IMR-90 (cell line): ENCODE measurements around the gene ASCL5. TPM values are rescaled to one million over a fixed set of nuclear protein-coding genes. Genes with fewer than 3 reads are reported as not detected.

Source experiments
- ATAC-seq: fragments of 200-7000 bp; cut with Tn5 transposase; 2 replicates; pipeline ENCODE4 v1.9.1; 2020; ENCODE audit warnings: low read depth, mild to moderate bottlenecking, moderate library complexity
- BruUV-seq: library from RNA; stranded (reverse); fragments of 400-500 nt; replicated peaks from 2 replicates; lab custom pipeline; 2021; lab: Mats Ljungman, UMichigan
- CTCF ChIA-PET: fragments of 300-600 bp; formaldehyde crosslinking; extraction: SDS; loops from one replicate; lab custom pipeline; 2021; ENCODE audit warnings: antibody characterized with exemption; lab: Yijun Ruan, JAX
- POLR2A ChIA-PET: fragments of 300-600 bp; sonication (Branson Sonifier 250); formaldehyde crosslinking; loops from one replicate; lab custom pipeline; 2022; ENCODE audit warnings: antibody characterized with exemption; ENCODE audit not compliant: unreplicated experiment; lab: Charles Lee
- DNase-seq: peaks from one replicate; pipeline ENCODE4 v3.0.0; 2013
- H2AFZ ChIP-seq: replicated peaks from 2 replicates; pipeline ENCODE3; 2013; ENCODE audit warnings: low read length, mild to moderate bottlenecking; ENCODE audit not compliant: poor library complexity
- H2AK5ac ChIP-seq: 2 replicates; pipeline ENCODE4 v1.6.1; 2013; ENCODE audit warnings: low read depth, low read length, inconsistent platforms
- H2AK9ac ChIP-seq: replicated peaks from 2 replicates; pipeline ENCODE3; 2013; ENCODE audit warnings: mild to moderate bottlenecking, low read depth, low read length, moderate library complexity; ENCODE audit not compliant: poor library complexity
- H2BK120ac ChIP-seq: 2 replicates; pipeline ENCODE4 v1.6.1; 2013; ENCODE audit warnings: low read depth, low read length, inconsistent platforms
- H2BK15ac ChIP-seq: 3 replicates; pipeline ENCODE4 v1.6.1; 2013; ENCODE audit warnings: low read depth, low read length, inconsistent platforms
- H2BK20ac ChIP-seq: 2 replicates; pipeline ENCODE4 v1.6.1; 2013; ENCODE audit warnings: low read depth, mild to moderate bottlenecking, inconsistent platforms, low read length, moderate library complexity
- H2BK5ac ChIP-seq: 2 replicates; pipeline ENCODE4 v1.6.1; 2013; ENCODE audit warnings: mild to moderate bottlenecking, low read depth, low read length, inconsistent platforms; ENCODE audit not compliant: poor library complexity, severe bottlenecking
- H3K14ac ChIP-seq: replicated peaks from 2 replicates; pipeline ENCODE4 v1.6.1; 2013; ENCODE audit warnings: low read depth, low read length, inconsistent platforms
- H3K18ac ChIP-seq: 2 replicates; pipeline ENCODE4 v1.6.1; 2013; ENCODE audit warnings: low read depth, low read length, control low read depth
- H3K23ac ChIP-seq: 2 replicates; pipeline ENCODE4 v1.6.1; 2013; ENCODE audit warnings: low read depth, low read length, inconsistent platforms
- H3K27ac ChIP-seq: 2 replicates; pipeline ENCODE4 v1.5.1; 2013; ENCODE audit warnings: mild to moderate bottlenecking, control low read depth, low read length; ENCODE audit not compliant: insufficient read depth
- H3K27me3 ChIP-seq: 2 replicates; pipeline ENCODE4 v1.6.1; 2013; ENCODE audit warnings: low read length; ENCODE audit not compliant: control insufficient read depth, insufficient read depth
- H3K36me3 ChIP-seq: 2 replicates; pipeline ENCODE4 v1.6.1; 2013; ENCODE audit warnings: low read length, mixed read lengths; ENCODE audit not compliant: control insufficient read depth, insufficient read depth
- H3K4ac ChIP-seq: 2 replicates; pipeline ENCODE4 v1.6.1; 2013; ENCODE audit warnings: low read depth, low read length, inconsistent platforms
- H3K4me1 ChIP-seq: 2 replicates; pipeline ENCODE4 v1.6.1; 2013; ENCODE audit warnings: low read length, mixed read lengths; ENCODE audit not compliant: control insufficient read depth, insufficient read depth
- H3K4me2 ChIP-seq: 2 replicates; pipeline ENCODE4 v1.6.1; 2013; ENCODE audit warnings: low read depth, mild to moderate bottlenecking, control low read depth, low read length, moderate library complexity
- H3K4me3 ChIP-seq: 2 replicates; pipeline ENCODE4 v1.5.1; 2013; ENCODE audit warnings: low read depth, mild to moderate bottlenecking, control low read depth, low read length, moderate library complexity; ENCODE audit not compliant: insufficient read depth
- H3K56ac ChIP-seq: 2 replicates; pipeline ENCODE4 v1.6.1; 2013; ENCODE audit warnings: low read length, inconsistent platforms; ENCODE audit not compliant: insufficient read depth; ENCODE audit errors: extremely low read depth
- H3K79me1 ChIP-seq, 2 experiments: 2 replicates each; pipeline ENCODE4 v1.6.1; 2013; ENCODE audit warnings: low read length in 2 of 2, inconsistent platforms in 1 of 2, low read depth in 1 of 2
- H3K9ac ChIP-seq: 2 replicates; pipeline ENCODE4 v1.6.1; 2013; ENCODE audit warnings: low read depth, low read length, control low read depth
- H3K9me1 ChIP-seq: 2 replicates; pipeline ENCODE4 v1.6.1; 2013; ENCODE audit warnings: low read length, inconsistent platforms; ENCODE audit not compliant: insufficient read depth
- H3K9me3 ChIP-seq: 2 replicates; pipeline ENCODE4 v1.6.1; 2013; ENCODE audit warnings: low read length; ENCODE audit not compliant: control insufficient read depth, insufficient read depth
- H4K20me1 ChIP-seq: 2 replicates; pipeline ENCODE4 v1.6.1; 2013; ENCODE audit warnings: low read length, inconsistent platforms; ENCODE audit not compliant: insufficient read depth
- H4K5ac ChIP-seq: 2 replicates; pipeline ENCODE4 v1.6.1; 2013; ENCODE audit warnings: mild to moderate bottlenecking, low read depth, low read length, control low read depth
- H4K8ac ChIP-seq, 2 experiments: 2 replicates each; pipeline ENCODE4 v1.6.1; 2013; ENCODE audit warnings: low read depth in 2 of 2, low read length in 2 of 2, control low read depth in 1 of 2, inconsistent platforms in 1 of 2
- H4K91ac ChIP-seq: 2 replicates; pipeline ENCODE4 v1.6.1; 2013; ENCODE audit warnings: low read depth, low read length, inconsistent platforms; ENCODE audit not compliant: insufficient read depth
- CEBPB ChIP-seq: IDR thresholded peaks from 2 replicates; pipeline ENCODE4 v1.6.1; 2012; ENCODE audit warnings: low read depth, low read length, improper control_type of control experiment
- RCOR1 ChIP-seq: IDR thresholded peaks from 2 replicates; pipeline ENCODE4 v1.6.1; 2012; ENCODE audit warnings: mild to moderate bottlenecking, low read length, improper control_type of control experiment; ENCODE audit not compliant: insufficient replicate concordance
- WGBS, 2 experiments: methylation state at CpG; one replicate each; pipeline versions ENCODE4 v1.1.5 to v1.1.7; 2013; ENCODE audit warnings: missing lambda C conversion rate in 2 of 2; ENCODE audit not compliant: insufficient read length in 1 of 2; ENCODE audit errors: extremely low coverage in 2 of 2; 5-methylcytosine and 5-hydroxymethylcytosine counted together
- dilution Hi-C: fragments of 300-500 bp; cut with HindIII; formaldehyde crosslinking; loops from one replicate; pipeline ENCODE4 v1.14.3; 2018; ENCODE audit warnings: low sequenced_read_pairs; ENCODE audit not compliant: unreplicated experiment
- in situ Hi-C: fragments of 300-500 bp; cut with MboI; formaldehyde crosslinking; loops from 3 replicates; pipeline ENCODE4 v1.14.3; 2019; ENCODE audit warnings: low sequenced_read_pairs, inconsistent platforms, mixed read lengths
- intact Hi-C: fragments of 100-400 bp; cut with micrococcal nuclease; formaldehyde crosslinking; loops from 2 replicates; pipeline ENCODE4 v1.10.0; 2022
- polyA plus RNA-seq, 3 experiments: library from polyadenylated mRNA; depleted of rRNA; stranded (reverse); fragments of >200 nt; gene quantifications; 2 replicates each; pipeline ENCODE4 v1.2.3, GENCODE V29; 2012; ENCODE audit warnings: low replicate concordance in 1 of 3
- total RNA-seq: library from RNA; depleted of rRNA; stranded (reverse); fragments of >200 nt; gene quantifications from 2 replicates; pipeline ENCODE4 v1.2.3, GENCODE V29; 2012

ASCL5 gene
- total and polyA plus RNA-seq, 2 of the 4 experiments (the other 2 are of a cell fraction): not detected

GRCh38 chr1:201164645-201165044, 37.7 kb upstream of the ASCL5 start:
- ATAC-seq (no peak), DNase-seq (no peak)
- Histone ChIP-seq H3K9ac (no peak overlapping the region), H3K18ac (no peak overlapping the region), H3K4ac (no peak overlapping the region), H2AK9ac (no peak overlapping the region), H3K9me1 (no peaks in the 10 kb centered on the region), H2AFZ (no peak overlapping the region), H4K8ac (no peak overlapping the region), H3K27ac (no peak overlapping the region), H3K4me2 (no peak overlapping the region), H3K56ac (no peak overlapping the region), H4K5ac (no peak overlapping the region), H3K27me3 (peaks cover 20% of the 10 kb centered on the region), H4K91ac (no peak overlapping the region), H3K36me3 (no peaks in the 10 kb centered on the region), H2BK5ac (no peak overlapping the region), H2BK20ac (no peak overlapping the region), H3K9me3 (no peaks in the 10 kb centered on the region), H3K4me3 (no peak overlapping the region), H2BK15ac (no peak overlapping the region), H2BK120ac (no peak overlapping the region), H3K79me1 (no peaks in the 10 kb centered on the region), H3K4me1 (no peaks in the 10 kb centered on the region), H4K20me1 (no peaks in the 10 kb centered on the region), H3K14ac (no peak overlapping the region), H3K23ac (no peak overlapping the region), H2AK5ac (no peak overlapping the region)
- WGBS, 2 experiments: 48% methylated on average over 4 of the region's 7 CpGs; no CpG with 5 or more reads in 1 of the 2 experiments
- in situ Hi-C loops: no loop called here
- no peak for TF ChIP-seq CEBPB
- no peak for TF ChIP-seq RCOR1
- intact Hi-C loops: no loop called here
- BruUV-seq: no TSS peak
- ChIA-PET CTCF (no interaction called here), POLR2A (no interaction called here)
- dilution Hi-C loops: no loop called here
